ENCODE data around the gene TFF1.

DNA sequence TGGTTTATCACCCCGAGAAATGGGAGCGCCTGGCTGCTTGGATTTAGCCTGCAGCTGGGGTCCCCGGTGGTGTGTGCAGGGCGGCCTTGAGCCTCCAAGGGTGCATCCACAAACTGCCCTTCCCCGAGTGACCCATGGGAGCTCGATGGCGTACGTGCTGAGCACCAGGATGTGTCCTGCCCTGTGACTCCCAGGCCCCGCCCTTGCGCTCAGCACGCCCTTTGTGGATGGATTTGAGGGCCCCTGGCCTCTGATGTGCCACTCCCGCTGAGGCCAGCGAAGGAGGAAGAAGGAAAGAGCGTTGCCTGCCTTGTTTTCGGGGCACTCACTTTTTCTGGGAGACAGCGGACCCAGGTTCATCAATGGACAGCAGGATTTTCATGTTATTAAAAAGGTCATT is 49.4 kb downstream of the TFF1 start:
- TF ChIP-seq, protein P1, sequence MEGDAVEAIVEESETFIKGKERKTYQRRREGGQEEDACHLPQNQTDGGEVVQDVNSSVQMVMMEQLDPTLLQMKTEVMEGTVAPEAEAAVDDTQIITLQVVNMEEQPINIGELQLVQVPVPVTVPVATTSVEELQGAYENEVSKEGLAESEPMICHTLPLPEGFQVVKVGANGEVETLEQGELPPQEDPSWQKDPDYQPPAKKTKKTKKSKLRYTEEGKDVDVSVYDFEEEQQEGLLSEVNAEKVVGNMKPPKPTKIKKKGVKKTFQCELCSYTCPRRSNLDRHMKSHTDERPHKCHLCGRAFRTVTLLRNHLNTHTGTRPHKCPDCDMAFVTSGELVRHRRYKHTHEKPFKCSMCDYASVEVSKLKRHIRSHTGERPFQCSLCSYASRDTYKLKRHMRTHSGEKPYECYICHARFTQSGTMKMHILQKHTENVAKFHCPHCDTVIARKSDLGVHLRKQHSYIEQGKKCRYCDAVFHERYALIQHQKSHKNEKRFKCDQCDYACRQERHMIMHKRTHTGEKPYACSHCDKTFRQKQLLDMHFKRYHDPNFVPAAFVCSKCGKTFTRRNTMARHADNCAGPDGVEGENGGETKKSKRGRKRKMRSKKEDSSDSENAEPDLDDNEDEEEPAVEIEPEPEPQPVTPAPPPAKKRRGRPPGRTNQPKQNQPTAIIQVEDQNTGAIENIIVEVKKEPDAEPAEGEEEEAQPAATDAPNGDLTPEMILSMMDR (IDR thresholded peaks at IDR 0.05; ENCODE audit: insufficient read depth, low read length), result no peak
- TF ChIP-seq REST (IDR thresholded peaks at IDR 0.05; ENCODE audit: insufficient replicate concordance, low read depth), result no peak
- TF ChIP-seq POLR2AphosphoS5 (IDR thresholded peaks at IDR 0.05; ENCODE audit: low read depth), result no peak
- no peak for TF ChIP-seq GABPA (IDR thresholded peaks at IDR 0.05; ENCODE audit: low read depth)
- no peak for TF ChIP-seq SPI1 (IDR thresholded peaks at IDR 0.05; ENCODE audit: borderline replicate concordance, low read depth)

Measured in HL-60 (cell line).